ENCODE measurements around the gene ATXN1.
"Not testable (repeated sequence)": the region's sequence is repeated elsewhere in the genome, so short reads cannot be mapped to it uniquely, and the experiment has no call there.

ATXN1 gene

DNA sequence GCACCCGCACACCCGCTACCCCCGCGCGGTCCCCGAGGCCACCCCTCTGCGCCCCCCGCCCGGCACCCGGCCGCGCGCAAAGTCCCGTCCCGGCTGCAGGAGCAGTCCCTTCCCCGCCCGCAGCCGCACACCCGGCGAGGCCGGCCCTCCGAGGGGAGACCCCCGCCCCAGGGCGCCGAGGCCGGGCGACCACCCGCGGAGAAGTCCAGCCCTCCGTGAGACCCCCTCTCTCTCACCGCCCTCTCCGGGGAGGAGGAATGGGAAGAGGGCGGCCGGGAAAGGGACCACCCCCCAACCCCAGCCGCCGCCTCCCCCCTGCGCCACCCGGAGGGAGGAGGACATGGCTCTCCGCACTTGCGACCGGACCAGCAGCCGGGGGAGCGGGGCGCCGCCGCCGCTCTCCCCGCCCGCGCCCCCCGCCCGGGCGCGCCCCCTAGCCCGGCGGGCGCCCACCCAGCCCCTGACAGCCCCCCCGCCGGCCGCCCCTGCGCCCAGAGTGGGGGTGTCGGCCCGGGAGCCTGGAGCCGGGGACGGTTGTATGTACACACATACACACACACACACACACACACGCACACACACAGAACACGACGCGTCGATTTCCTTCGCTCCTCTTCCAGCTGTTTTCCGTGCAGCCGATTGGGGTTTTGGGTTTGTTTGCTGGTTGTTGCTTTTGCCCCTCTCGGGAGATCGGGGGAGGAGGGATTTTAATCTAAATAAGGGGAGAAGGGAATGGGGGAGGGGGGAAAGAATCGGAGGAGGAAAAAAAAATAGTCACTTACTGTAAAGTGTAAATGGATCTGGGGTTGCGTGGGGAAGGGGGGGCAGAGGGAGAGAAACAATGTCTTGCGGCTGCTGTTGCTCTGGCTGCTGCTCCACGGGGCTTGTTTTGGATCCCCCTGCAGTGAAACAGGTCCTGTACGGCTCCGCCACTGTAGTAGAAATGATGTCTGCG lies at the start of gene ATXN1:
ATXN1 (minus strand) TSS at position 945 of the 955 bp plus-strand sequence.
- peak in 1 of 2 donors; percentile 25 for DNase-seq (ENCODE audit: low read depth in 1 of 2, low spot score in 1 of 2)

DNA sequence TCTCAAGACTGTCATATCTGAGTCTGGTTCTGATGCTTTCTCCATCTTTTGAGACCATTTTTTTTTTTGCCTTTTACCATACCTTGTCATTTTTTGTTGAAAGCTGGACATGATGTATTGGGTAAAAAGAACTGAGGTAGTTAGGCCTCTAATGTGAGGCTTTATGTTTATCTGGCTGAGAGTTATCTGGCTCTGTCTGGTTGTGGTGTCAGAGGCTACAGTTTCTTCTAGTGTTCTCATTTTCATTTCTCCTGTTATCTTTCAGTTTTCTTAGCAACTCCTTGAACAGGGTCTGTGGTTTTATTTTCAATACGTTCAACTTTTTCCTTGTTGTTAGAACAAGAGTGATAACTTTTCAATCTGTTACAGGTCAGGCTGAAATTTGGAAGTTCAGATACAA lies 49.2 kb upstream of the ATXN1 start:
- DNase-seq (ENCODE audit: low read depth in 1 of 2, low spot score in 1 of 2), result no peak

DNA sequence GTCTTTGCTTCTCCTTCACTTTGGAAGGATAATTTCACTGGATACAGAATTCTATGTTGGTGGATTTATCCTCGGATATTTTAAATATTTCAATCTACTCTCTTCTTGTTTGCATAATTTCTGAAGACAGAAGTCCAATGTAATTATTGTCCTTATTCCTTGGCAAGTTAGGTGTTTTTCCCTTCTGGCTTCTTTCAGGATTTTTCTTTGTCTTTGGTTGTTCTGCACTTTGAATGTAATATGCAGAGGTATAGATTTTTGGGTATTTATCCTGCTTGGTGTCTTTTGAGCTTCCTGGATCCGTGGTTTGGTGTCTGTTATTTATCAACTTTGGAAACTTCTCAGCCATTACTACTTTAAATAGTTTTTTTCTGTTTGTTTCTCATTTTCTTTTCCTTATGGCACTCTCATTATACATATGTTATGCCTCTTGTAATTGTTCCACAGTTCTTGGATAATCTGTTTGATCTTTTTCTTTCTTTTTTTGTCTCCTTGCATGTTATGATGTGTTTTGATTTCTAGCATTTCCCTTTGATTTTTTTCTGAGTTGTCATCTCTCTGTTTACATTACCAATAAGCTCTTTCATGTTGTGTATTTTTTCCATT lies 48.6 kb upstream of the ATXN1 start:
- no peak for DNase-seq (ENCODE audit: low read depth in 1 of 2, low spot score in 1 of 2)

DNA sequence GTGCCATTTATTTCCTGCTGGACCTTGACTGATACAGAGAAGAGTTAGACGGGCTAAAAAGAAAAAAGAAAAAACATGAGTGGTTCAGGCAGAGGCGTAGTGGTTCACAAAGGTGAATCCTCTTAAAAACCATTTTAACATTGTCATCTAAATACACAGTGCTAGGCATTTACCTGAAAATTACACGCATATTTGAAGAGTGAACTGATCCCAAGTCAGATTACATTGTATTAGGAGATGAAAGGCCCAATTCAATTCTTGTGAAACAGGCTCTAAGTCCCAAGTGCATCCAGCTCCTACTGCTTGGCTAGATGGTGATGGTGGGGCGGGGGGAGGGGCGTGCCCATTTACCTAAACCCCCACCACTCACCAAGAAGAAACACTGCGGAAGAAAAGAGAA lies 46.7 kb upstream of the ATXN1 start:
- DNase-seq (ENCODE audit: low read depth in 1 of 2, low spot score in 1 of 2), result no peak

DNA sequence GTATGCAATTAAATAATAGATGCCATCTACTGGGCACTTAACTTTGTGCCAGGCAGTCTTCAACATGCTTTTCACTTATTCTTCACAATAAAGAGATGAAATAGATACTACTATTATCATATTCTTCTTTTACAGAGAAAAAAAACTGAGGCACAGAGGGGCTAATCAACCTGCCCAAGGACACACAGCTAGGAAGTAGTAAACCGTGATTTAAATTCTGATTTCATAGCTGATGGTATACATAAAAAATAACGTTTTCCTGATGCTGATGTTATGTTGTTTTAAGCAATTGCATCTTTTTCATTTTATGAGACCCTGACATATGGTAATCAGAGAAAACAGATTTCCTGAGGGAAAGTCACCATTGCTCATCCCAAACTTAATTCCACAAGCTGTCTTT lies 45.1 kb upstream of the ATXN1 start:
- DNase-seq (ENCODE audit: low read depth in 1 of 2, low spot score in 1 of 2), result no peak

DNA sequence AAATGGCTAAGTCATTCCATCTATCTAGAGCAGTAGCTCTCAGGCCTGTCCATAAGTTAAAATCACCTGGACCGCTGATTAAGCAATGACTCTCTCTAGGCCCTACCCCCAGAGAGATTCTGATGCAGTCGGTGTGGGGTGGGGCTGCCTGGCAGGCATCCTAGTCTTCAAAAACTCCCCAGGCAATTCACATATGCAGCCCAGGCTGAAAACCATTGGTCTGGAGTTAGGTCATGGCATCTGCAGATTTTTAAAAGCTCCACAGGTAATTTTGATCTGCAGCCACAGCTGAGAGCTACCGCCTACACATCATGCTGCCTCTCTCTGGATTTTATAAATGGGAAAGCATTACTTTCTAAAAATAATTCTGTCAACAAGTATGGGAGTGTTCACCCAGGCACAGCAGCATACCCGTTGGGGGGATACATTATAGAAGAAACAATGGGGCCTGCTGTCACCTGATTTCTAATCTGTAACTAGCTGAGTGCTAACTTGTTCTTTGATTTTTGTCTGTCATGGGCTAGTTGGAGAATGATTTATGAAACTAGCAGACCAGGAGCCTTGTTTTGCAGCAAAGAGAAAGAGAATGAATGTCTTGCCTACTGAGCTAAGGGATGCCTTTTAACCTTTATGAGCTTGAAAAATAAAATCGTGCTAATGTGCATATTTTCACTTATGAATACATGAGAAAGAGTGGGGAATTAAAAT lies 44.1 kb upstream of the ATXN1 start:
- DNase-seq (ENCODE audit: low read depth in 1 of 2, low spot score in 1 of 2), result no peak

DNA sequence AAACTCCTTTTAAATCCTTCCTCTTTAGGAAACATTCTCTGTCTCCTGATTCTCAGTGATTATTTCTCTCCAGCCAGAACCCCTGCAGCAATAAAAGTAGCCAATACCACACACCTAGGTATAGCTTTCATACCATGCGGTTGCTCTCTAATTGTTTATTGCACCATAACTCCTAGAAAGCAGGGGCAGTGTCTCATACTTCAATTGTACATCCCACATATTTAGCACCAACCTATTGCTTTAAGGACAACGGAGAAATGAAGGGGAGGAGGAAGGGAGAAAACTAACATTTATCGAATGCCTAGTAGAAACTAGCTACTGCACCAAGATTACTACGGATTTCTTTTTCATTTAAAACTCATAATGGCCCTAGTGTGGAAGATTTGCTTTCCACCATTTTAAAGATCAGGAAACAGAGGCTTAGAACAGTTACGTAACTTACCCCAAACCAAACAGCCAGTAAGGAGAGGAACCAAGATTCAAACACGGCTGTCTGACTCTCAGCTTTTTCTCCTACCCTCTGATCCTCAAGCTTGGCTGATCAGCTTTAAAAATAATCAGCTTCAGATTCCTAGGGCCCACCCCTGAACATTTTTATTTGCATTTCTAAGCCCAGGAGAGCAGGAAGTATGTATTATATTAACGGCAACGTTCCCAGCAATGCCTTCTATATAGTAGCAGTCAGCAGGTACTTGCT lies 43.4 kb upstream of the ATXN1 start:
- DNase-seq (ENCODE audit: low read depth in 1 of 2, low spot score in 1 of 2), result no peak

DNA sequence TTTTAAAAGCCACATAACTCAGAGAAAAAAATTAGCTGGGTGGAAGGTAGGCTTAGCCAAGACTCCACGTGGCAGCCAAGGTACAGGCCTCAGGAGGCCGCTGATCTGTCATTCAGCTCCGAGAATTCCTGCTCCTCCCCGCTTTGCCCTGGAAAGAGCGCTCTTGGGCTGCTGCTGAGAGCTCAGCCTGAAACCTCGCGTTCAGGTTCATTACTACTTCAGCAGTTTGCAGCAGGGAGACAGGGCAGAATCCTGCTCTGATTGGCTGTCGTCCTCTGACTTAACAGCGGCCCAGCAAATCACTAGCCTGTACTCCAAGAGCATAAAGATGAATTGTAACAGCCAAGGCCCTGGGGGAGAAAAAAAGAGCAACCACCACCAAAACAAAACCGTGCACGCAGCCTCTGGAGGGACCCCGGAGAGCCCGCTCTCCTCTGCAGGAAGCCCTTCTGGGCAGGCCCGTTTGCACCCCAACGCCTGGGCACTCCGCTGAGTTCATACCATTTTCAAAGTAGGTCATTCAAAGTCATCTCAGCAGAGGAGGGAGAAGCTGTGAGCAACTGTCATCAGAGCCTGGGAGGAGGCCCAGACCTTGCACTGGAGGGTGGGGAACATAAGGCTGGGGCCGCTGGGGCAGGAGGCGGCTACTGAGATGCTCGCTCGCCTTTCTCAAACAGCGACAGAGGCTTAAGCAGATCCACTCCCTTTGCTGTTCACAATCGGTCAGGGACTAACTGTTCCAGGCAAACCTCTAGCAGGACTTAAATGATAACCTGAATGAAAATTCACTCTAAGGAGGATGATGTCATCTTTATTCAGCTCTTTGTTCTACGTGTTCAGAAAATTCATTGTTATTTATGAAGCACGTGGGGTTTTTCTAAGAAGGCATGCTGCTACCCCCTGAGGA lies 42.3 kb upstream of the ATXN1 start:
- DNase-seq (ENCODE audit: low read depth in 1 of 2, low spot score in 1 of 2), result no peak

DNA sequence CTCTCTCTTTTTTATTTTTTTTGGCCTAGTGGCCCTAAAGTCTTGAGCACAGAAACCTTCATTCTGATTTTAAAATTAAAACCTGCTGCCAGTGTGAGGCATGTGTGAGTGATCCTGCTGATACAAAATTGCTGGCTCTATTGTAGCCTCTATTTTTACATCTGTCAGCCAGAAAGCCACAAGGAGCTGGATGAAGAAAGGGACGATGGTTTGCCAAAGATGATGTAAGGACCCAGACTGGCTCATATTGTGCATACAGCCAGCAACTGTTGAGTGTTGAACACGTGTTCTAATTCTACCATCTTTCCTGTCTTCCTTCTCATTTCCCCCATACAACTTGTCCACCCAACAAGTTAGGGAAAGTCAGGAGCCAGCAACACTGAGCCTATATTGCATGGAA lies 40.8 kb upstream of the ATXN1 start:
- no peak for DNase-seq (ENCODE audit: low read depth in 1 of 2, low spot score in 1 of 2)

DNA sequence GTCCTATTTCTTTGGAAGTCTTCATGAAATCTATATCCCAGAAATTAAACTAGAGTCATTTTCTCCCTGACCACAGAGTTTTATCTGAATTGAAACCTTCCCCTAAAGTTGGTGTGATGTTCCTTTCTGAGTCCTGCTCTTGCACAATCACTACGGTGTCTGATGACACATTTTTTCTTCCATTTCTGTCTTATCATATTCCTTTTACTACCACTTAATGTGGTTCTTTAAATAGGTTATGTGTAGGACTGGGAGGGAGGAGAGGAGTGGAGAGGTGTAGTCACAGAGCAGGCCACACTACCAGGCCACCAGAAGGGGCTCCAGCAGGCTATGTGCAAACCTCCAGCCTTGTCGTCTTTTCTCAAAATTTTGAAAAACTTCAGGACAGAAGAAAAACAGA lies 39.7 kb upstream of the ATXN1 start:
- DNase-seq (ENCODE audit: low read depth in 1 of 2, low spot score in 1 of 2), result no peak

DNA sequence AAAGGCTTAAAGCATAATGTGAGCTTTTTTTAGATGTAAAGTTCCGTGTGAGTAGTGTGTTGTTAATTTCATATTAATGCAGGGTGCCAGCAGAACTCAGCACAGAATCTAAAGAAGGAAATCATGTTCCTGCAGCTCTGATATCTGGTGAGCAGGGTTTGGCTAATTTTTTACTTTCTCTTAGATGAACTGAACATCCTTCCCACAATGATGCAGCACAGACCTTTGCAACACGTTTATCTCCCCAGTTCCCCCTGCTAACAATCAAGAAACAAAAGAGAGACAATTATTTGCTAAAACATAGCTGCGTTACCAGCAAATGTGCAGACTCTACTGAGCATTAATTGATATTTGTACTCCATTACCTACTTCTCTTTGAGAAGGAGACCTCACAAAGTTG lies 39.1 kb upstream of the ATXN1 start:
- DNase-seq (ENCODE audit: low read depth in 1 of 2, low spot score in 1 of 2), result no peak

DNA sequence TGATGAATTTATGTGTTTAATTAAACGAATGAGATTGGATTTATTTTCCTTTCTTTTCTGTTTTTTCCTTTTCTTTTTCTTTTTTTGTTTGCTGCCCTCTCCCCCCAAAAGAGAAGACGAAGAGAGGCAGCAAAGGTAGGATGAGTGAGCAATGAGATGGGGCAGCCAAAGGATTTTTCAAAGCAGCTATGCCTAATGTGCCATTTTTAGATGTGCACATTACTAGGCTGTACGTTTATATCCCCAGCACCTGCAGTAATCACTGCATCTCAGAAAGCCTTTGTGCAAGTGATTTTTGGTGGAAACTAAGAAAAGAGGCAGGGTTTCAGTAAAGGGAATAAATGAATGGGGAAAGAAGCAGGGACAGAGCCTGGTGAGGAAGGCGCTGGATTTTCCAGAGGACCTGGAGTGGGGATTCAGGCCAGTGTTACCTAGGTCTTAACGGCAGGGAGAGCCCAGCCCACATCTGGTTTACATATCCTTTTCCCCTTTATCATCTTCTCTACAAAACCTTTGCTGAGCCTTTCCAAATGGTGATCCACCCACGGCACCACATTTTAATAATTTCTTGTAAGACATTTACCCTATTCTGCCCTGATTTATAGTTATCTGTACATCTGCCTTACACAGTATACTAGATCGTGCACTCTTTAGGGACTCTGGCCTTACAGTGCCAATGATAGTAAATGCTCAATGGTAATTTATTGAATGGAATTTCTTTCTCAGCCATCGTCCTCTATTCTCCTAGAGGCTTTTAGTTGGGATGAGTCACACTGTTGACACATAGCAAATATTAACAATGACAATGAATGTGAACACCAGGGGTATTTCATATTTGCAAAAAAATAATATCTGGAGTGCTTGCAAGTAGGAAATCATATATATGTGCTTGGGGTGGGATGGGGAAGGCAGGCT lies 38.3 kb upstream of the ATXN1 start:
- no peak for DNase-seq (ENCODE audit: low read depth in 1 of 2, low spot score in 1 of 2)

DNA sequence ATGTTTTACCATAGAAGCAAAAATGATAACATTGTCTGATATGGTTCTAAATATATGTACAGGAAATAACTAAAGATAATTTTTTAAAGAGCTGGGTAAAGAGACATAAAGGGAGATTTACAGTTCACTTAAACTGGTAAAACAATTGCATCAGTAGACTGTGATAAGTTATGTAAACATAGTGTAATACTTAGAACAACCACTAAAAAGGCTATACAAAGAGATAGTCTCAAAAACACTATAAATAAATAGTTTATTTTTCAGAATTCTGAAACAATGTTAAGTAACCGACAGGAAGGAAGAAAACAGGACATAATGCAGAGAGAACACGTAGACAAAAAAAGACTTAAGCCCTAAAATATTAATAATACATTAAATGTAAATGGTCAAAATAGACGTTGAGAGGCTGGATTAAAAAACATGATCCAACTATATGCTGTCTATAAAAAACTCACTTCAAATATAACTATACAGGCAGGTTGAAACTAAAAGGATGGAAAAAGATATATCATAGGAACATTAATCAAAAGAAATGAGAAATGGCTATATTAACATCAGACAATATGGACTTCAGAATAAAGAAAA lies 32.7 kb upstream of the ATXN1 start:
- DNase-seq (ENCODE audit: low read depth in 1 of 2, low spot score in 1 of 2), result no peak

DNA sequence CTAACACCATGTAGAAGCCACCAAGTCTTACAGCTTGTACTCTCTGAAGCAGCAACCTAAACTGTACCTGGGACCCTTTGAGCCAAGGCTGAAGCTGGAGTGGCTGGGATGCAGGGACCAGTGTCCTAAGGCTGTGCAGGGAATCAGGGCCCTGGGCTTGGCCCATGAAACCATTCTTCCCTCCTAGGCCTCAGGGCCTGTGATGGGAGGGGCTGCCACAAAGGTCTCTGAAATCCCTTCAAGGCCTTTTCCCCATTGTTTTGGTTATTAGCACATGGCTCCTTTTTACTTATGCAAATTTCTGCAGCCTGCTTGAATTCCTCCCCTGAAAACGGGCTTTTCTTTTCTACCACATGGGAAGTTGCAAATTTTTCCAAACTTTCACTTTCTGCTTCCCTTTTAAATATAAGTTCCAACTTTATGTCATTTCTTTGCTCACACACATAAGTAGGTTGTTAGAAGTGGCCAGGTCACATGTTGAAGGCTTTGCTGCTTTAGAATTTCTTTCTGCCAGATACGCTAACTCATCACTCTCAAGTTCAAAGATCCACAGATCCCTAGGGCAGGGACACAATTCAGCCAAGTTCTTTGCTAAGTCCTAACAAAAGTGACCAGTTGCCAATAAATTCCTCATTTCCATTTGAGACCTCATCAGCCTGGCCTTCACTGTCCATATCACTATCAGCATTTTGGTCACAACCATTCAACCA lies 28.2 kb upstream of the ATXN1 start:
- DNase-seq (ENCODE audit: low read depth in 1 of 2, low spot score in 1 of 2), result no peak

DNA sequence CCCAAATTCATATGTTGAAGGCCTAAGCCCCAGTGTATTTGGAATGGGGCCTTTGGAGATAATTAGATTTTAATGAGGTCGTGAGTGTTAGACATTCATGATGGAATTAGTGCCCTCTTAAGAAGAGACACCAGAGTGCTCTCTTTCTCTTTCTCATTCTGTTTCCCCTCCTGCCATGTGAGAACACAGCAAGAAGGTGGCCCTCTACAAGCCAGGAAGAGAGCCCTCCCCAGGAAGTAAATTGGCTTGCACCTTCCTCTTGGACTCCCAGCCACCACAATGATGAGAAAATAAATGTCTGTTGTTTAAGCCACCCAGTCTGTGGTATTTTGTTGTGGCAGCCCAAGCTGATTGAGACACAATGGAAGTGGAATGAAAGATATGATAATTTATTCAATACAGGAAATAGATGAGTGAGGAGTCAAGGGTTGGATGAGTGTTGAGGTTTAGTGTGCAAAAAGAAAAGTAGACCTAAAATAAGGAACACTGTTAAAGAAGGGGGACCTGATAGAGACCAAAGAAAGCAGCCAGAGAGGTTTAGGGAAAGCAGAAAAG lies 25.9 kb upstream of the ATXN1 start:
- DNase-seq (ENCODE audit: low read depth in 1 of 2, low spot score in 1 of 2), result no peak

DNA sequence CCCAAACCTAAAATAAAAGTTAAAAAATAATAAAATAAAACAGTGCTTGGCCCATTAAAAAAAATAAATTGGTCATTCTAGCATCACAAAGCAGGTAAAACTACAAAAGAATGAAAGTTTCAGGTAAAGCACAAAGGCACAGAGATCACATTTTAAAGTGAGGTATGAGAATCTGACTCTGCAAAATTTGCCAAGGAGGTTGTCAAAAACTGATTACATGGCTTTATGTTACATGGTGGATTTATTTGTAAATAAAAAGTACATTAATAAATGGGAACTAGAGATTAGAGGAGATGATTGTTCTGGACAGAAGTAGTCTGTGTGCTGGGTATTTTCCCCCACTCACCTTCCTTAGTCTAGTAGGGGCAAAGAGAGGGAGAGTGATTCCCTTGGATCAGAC lies 24.2 kb upstream of the ATXN1 start:
- no peak for DNase-seq (ENCODE audit: low read depth in 1 of 2, low spot score in 1 of 2)

DNA sequence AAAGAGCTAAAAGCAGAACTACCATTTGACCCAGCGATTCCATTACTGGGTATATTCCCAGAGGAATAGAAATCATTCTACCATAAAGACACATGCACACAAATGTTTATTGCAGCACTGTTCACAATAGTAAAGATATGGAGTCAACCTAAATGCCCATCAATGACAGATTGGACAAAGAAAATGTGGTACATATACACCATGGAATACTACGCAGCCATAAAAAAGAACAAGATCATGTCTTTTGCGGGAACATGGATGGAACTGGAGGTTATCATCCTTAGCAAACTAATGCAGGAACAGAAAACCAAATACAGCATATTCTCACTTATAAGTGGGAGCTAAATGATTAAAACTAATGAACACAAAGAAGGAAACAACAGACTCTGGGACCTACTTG lies 23.7 kb upstream of the ATXN1 start:
- not testable (repeated sequence) for DNase-seq (ENCODE audit: low read depth in 1 of 2, low spot score in 1 of 2)

DNA sequence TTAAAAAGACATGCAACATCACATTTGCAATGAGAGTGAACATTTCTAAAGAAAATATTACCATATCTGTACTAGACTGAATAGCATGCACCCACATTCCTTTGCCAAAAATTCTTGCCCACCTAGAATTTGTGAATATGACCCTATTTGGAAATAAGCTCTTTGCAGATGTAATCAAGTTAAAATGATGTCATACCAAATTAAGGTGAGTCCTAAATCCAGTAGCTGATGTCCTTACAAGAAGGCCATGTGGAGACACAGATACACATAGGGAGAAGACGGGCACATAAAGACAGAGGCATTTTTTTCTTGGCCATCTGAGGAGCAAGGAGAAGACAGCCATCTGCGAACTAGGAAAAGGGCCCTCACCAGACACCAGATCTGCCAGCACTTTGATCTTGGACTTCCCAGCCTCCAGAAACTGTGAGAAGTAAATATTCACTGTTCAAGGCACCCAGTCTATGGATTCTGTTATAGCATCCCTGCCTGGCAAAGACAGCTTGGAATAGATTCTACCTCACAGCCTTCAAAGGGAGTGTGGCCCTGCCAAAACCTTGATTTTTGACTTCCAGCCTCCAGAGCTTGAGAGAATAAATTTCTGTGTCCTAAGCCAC lies 22.8 kb upstream of the ATXN1 start:
- no peak for DNase-seq (ENCODE audit: low read depth in 1 of 2, low spot score in 1 of 2)

Measured in activated T-helper 1 cell treated with anti-CD3 and anti-CD28 coated beads, Interleukin-2, amount 50 U/mL, for 16 hours (primary cell).